C4-2B (cell line): Measurements from ENCODE around the gene KCNIP1.

Experiments
- CTCF ChIP-seq: fragments of 450-650 bp; conservative IDR thresholded peaks from 2 replicates; pipeline ENCODE4 v1.5.1; 2017; ENCODE audit warnings: mild to moderate bottlenecking
- ZFX ChIP-seq: fragments of 450-650 bp; IDR thresholded peaks from 2 replicates; pipeline ENCODE4 v1.6.1; 2017

GRCh38 chr5:170628691-170629565, 125.1 kb downstream of the KCNIP1 start:
- TF ChIP-seq CTCF, result no peak
- no peak for TF ChIP-seq ZFX
